DND-41 (cell line): ENCODE measurements around the gene AKR7A2.
"Not testable (repeated sequence)": the region's sequence is repeated elsewhere in the genome, so short reads cannot be mapped to it uniquely, and the experiment has no call there.

Experiments used
- ATAC-seq: fragments of 200-7000 bp; cut with Tn5 transposase; 3 replicates; pipeline ENCODE4 v1.9.1; 2021; ENCODE audit warnings: low read depth; ENCODE audit not compliant: insufficient read depth
- DNase-seq: peaks from one replicate; pipeline ENCODE4 v3.0.0-alpha.2; 2020
- H2AFZ ChIP-seq: 2 replicates; pipeline ENCODE4 v1.6.0; 2012; ENCODE audit warnings: low read depth, low read length
- H3K27ac ChIP-seq: 2 replicates; pipeline ENCODE4 v1.5.1; 2012; ENCODE audit warnings: low read length, inconsistent platforms
- H3K27me3 ChIP-seq: fragments of 200-600 bp; sonication (generic); 2 replicates; pipeline ENCODE4 v1.6.0; 2012; ENCODE audit warnings: low read length, mild to moderate bottlenecking, inconsistent platforms; ENCODE audit not compliant: insufficient read depth, poor library complexity
- H3K36me3 ChIP-seq: 2 replicates; pipeline ENCODE4 v1.5.1; 2012; ENCODE audit warnings: low read length, inconsistent platforms; ENCODE audit not compliant: insufficient read depth
- H3K4me1 ChIP-seq: 2 replicates; pipeline ENCODE4 v1.5.1; 2012; ENCODE audit warnings: mild to moderate bottlenecking, low read length; ENCODE audit not compliant: insufficient read depth
- H3K4me2 ChIP-seq: 2 replicates; pipeline ENCODE4 v1.6.0; 2012; ENCODE audit warnings: mild to moderate bottlenecking, moderate library complexity, low read length, inconsistent platforms; ENCODE audit not compliant: insufficient read depth
- H3K4me3 ChIP-seq, 2 experiments: fragments of 200-600 bp in 1 of 2; shearing (Covaris generic) in 1 of 2; 2 replicates each; pipeline ENCODE4 v1.5.1; 2012 to 2016; ENCODE audit warnings: inconsistent platforms in 2 of 2, low read length in 2 of 2, mild to moderate bottlenecking in 2 of 2, low read depth in 1 of 2, moderate library complexity in 1 of 2
- H3K79me2 ChIP-seq: 2 replicates; pipeline ENCODE4 v1.6.0; 2012; ENCODE audit warnings: low read length, inconsistent platforms; ENCODE audit not compliant: insufficient read depth
- H3K9ac ChIP-seq: 2 replicates; pipeline ENCODE4 v1.6.0; 2012; ENCODE audit warnings: low read depth, mild to moderate bottlenecking, inconsistent platforms, low read length, moderate library complexity
- H3K9me3 ChIP-seq: 2 replicates; pipeline ENCODE4 v1.5.1; 2012; ENCODE audit warnings: low read length, moderate library complexity, mild to moderate bottlenecking, inconsistent platforms; ENCODE audit not compliant: insufficient read depth, severe bottlenecking
- H4K20me1 ChIP-seq: 2 replicates; pipeline ENCODE4 v1.6.0; 2012; ENCODE audit warnings: low read length; ENCODE audit not compliant: insufficient read depth
- EZH2 ChIP-seq: IDR thresholded peaks from 3 replicates; pipeline ENCODE4 v1.6.1; 2012; ENCODE audit warnings: borderline replicate concordance, low read depth, mild to moderate bottlenecking, moderate library complexity, low read length, inconsistent platforms; ENCODE audit not compliant: severe bottlenecking
- TF ChIP-seq, protein P1 (sequence below): IDR thresholded peaks from 2 replicates; pipeline ENCODE4 v1.5.1; 2012; ENCODE audit warnings: borderline replicate concordance, low read length, moderate library complexity, mild to moderate bottlenecking; ENCODE audit not compliant: poor library complexity, severe bottlenecking; ENCODE audit errors: extremely low read depth

Gene AKR7A2

DNA sequence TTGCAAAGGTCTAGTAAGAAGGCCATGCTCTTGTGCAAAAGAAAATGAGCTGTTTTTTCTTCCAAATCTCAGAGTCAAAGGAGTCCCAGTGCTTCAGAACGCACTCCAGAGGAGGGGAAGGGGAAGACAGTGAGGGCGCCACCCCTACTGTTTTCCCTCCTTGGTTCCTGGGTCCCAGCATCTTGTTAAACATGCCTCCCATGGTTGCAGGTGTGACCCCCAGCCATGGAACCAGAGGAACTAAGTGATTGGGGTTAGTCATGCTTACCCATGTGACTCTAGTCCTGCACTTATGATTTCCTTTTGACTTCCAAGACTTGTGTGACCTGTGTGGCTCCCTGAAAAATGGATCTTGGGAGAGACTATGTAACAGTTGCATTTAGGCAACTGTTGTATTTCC is 17.3 kb downstream of the AKR7A2 start:
- H3K9ac ChIP-seq, result no peak overlapping the region
- H3K79me2 ChIP-seq, result no peaks in the 10 kb centered on the region
- H3K4me3 ChIP-seq, result no peak overlapping the region
- H3K27me3 ChIP-seq, result no peaks in the 10 kb centered on the region
- TF ChIP-seq, protein P1, sequence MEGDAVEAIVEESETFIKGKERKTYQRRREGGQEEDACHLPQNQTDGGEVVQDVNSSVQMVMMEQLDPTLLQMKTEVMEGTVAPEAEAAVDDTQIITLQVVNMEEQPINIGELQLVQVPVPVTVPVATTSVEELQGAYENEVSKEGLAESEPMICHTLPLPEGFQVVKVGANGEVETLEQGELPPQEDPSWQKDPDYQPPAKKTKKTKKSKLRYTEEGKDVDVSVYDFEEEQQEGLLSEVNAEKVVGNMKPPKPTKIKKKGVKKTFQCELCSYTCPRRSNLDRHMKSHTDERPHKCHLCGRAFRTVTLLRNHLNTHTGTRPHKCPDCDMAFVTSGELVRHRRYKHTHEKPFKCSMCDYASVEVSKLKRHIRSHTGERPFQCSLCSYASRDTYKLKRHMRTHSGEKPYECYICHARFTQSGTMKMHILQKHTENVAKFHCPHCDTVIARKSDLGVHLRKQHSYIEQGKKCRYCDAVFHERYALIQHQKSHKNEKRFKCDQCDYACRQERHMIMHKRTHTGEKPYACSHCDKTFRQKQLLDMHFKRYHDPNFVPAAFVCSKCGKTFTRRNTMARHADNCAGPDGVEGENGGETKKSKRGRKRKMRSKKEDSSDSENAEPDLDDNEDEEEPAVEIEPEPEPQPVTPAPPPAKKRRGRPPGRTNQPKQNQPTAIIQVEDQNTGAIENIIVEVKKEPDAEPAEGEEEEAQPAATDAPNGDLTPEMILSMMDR, result no peak
- H2AFZ ChIP-seq, result no peak overlapping the region
- no peaks in the 10 kb centered on the region for H3K4me1 ChIP-seq
- H3K36me3 ChIP-seq, result no peaks in the 10 kb centered on the region
- peaks cover 24% of the 10 kb centered on the region for H3K9me3 ChIP-seq
- H4K20me1 ChIP-seq, result no peaks in the 10 kb centered on the region
- ATAC-seq, result no peak
- H3K4me2 ChIP-seq, result no peak overlapping the region
- H3K27ac ChIP-seq, result no peak overlapping the region
- DNase-seq, result no peak

DNA sequence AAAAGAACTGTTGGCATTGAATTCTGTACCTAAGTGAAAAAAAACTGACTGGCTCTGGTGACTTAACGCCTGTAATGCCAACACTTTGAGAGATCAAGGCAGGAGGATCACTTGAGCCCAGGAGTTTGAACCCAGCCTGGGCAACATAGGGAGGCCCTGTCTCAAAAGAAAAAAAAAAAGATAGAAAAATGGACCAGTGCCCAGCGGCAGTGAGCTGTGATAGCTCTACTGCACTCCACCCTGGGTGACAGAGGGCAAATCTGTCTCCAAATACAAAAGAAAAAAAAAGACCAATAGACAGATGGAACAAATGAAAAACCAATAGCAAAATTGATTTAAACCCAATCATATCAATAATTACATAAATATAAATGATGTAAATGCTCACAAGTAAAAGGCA is 22.7 kb downstream of the AKR7A2 start:
- H2AFZ ChIP-seq, result no peak overlapping the region
- TF ChIP-seq, protein P1, result no peak
- no peak for TF ChIP-seq EZH2
- H3K4me3 ChIP-seq, result no peak overlapping the region
- no peaks in the 10 kb centered on the region for H3K27me3 ChIP-seq
- no peak overlapping the region for H3K27ac ChIP-seq
- H3K4me2 ChIP-seq, result no peak overlapping the region
- no peaks in the 10 kb centered on the region for H3K36me3 ChIP-seq
- no peaks in the 10 kb centered on the region for H3K4me1 ChIP-seq
- ATAC-seq, result no peak
- no peaks in the 10 kb centered on the region for H3K79me2 ChIP-seq
- H3K9ac ChIP-seq, result no peak overlapping the region
- no peaks in the 10 kb centered on the region for H4K20me1 ChIP-seq
- H3K9me3 ChIP-seq, result peaks cover 7% of the 10 kb centered on the region
- no peak for DNase-seq

DNA sequence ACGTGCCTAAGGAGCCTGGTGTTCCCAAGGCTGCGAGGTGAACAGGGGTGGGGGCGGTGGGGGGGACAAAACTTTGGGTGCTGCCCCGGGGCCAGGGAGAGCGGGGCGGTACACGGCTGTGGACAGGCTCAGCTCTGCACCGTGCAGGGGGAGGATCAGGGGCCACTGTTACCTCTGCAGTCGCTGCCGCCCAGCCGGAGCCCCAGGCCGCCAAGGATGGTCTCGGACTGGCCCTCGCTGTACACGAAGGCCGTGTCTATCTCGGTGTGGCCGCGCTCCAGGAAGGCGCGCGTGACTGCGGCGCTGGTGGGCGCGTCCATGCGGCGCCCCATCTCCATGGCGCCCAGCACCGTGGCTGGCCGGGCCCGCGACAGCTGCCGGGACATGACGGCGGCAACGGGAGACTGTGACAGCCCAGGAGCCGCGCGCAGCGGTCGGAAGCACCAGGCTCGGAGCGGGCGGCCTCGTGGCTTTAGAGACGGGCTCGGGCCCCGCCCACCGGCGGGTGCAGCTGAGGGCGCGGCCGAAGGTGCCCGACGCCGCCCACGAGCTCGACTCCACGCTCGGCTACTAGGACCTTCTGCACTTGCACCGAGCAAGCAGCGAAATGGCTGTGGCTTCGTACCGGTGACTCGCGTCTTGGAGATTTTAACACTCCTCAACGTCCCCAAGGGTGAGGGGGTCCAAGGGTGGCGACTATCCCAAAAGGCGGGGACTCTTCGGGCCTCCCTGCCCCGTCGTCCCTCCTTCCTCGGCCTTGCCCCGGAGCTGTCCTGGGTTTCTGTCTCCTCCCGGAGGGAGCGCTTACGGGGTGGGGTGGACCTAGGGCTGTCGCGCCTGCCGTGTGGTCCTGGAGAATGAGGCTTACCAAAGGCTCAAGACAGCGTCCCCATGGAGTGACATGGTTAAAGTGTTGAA is 23.4 kb downstream of the AKR7A2 start, which contains the start of gene AKR7A3:
Gene AKR7A3 (minus strand): TSS at position 447 of the 918 bp plus-strand sequence. CDS start 61 bp downstream, at position 386.
- not testable (repeated sequence) for ATAC-seq, H2AFZ ChIP-seq, H3K36me3 ChIP-seq, H3K4me2 ChIP-seq, H3K79me2 ChIP-seq, H3K27ac ChIP-seq, H3K9me3 ChIP-seq, DNase-seq, H4K20me1 ChIP-seq, H3K9ac ChIP-seq, H3K4me1 ChIP-seq, H3K27me3 ChIP-seq, H3K4me3 ChIP-seq

DNA sequence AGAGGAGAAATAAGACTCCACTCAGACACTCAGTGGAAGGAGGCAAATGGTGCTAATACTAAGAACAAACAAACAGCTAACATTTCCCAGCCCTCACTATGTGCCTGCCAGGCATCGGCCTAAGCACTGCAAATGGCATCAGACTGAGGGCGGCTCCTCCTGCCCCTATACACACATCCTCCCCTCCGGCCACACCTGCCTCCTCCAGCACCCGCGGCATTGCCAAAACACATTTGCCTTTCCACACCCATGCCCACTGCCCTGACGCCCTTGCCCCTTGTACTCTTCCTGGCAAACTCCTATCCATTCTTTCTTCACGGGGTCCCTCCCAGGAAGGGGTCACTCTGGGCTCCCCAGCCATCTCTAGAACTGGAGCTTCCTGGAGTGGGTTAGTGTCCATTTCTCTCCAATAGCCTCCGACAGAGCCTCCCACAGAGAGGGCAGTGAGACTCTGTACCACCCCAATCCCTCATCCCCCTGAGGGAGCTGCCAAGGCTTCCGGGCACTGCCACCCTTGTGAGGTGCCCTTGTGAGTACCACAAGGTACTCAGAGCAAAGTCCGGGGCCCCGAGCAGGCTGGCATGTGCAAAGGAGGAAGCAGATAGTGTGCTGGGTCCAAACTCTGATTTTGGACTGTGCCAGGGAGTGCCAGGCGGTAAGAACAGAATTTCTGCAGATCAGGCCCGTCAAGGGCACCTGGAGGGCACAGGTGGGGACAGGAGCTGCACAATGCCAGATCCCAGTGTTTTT is 24.3 kb downstream of the AKR7A2 start:
- H3K4me3 ChIP-seq, result no peak overlapping the region
- H3K9me3 ChIP-seq, result no peaks in the 10 kb centered on the region
- no peak overlapping the region for H3K9ac ChIP-seq
- no peaks in the 10 kb centered on the region for H3K27me3 ChIP-seq
- H3K79me2 ChIP-seq, result no peaks in the 10 kb centered on the region
- no peaks in the 10 kb centered on the region for H3K36me3 ChIP-seq
- ATAC-seq, result no peak
- no peak overlapping the region for H2AFZ ChIP-seq
- H3K4me2 ChIP-seq, result no peak overlapping the region
- no peak overlapping the region for H3K27ac ChIP-seq
- no peak for DNase-seq
- H4K20me1 ChIP-seq, result no peaks in the 10 kb centered on the region
- TF ChIP-seq EZH2, result no peak
- TF ChIP-seq, protein P1, result no peak
- H3K4me1 ChIP-seq, result no peaks in the 10 kb centered on the region

DNA sequence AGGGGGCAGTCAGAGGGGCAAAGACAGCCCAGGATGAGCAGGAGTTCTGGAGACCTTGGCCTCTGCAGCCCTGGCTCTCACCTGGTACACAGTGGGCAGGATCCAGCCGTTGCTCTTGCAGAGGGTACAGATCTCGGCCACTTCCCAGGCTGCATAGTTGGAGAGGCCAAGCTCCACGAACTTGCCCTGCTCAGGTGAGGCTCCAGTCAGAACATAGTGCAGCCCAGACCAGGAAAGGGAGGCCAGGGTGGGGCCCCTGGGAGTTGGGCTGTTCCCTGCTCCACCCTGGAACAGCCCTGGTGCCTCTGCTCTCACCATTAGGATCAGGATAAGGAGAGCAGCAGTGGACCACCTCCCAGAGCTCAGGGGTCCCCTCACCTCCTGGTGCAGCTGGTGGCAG is 26.1 kb downstream of the AKR7A2 start:
- not testable (repeated sequence) for H3K36me3 ChIP-seq, H3K9me3 ChIP-seq, DNase-seq, H3K4me1 ChIP-seq, H3K9ac ChIP-seq, H3K4me3 ChIP-seq, H2AFZ ChIP-seq, H3K27me3 ChIP-seq, H3K79me2 ChIP-seq, H4K20me1 ChIP-seq, H3K4me2 ChIP-seq, ATAC-seq, H3K27ac ChIP-seq
